HepG2 (cell line): Measurements from ENCODE around the gene EOMES. TPM values are rescaled to one million over a fixed set of nuclear protein-coding genes. Genes with fewer than 3 reads are reported as not detected.
A peak's percentile ranks its signal among the peaks of the same experiment; 100 is the strongest.

Experiments
- CAMTA2 ChIP-seq: sonication (generic); formaldehyde crosslinking; IDR thresholded peaks from 2 replicates; pipeline ENCODE4 v1.4.0; 2020; ENCODE audit warnings: mild to moderate bottlenecking, missing genetic modification reagents, borderline replicate concordance
- KLF12 ChIP-seq: sonication (generic); formaldehyde crosslinking; IDR thresholded peaks from 2 replicates; pipeline ENCODE4 v1.4.0; 2020; ENCODE audit warnings: missing genetic modification reagents, borderline replicate concordance
- LBX2 ChIP-seq: sonication (generic); formaldehyde crosslinking; IDR thresholded peaks from 2 replicates; pipeline ENCODE4 v1.5.0; 2020; ENCODE audit warnings: missing genetic modification reagents, mild to moderate bottlenecking, borderline replicate concordance
- NFRKB ChIP-seq: fragments of 450-650 bp; IDR thresholded peaks from 2 replicates; pipeline ENCODE4 v1.6.1; 2017
- NR1H2 ChIP-seq: sonication (generic); formaldehyde crosslinking; IDR thresholded peaks from 2 replicates; pipeline ENCODE4 v1.8.1; 2022; ENCODE audit warnings: low read depth, missing genetic modification reagents, borderline replicate concordance
- PAF1 ChIP-seq: IDR thresholded peaks from 2 replicates; pipeline ENCODE4 v1.6.1; 2016; ENCODE audit warnings: missing genetic modification reagents, missing compliant biosample characterization
- POLR2A ChIP-seq, 2 experiments: IDR thresholded peaks; 2 replicates each; pipeline ENCODE4 v1.6.1; 2011; ENCODE audit warnings: low read depth in 2 of 2, low read length in 2 of 2, mild to moderate bottlenecking in 1 of 2, moderate library complexity in 1 of 2; ENCODE audit not compliant: insufficient read depth in 1 of 2
- SMARCE1 ChIP-seq: fragments of 450-650 bp; IDR thresholded peaks from 2 replicates; pipeline ENCODE4 v1.6.1; 2017; ENCODE audit warnings: borderline replicate concordance
- TAF1 ChIP-seq: sonication (generic); formaldehyde crosslinking; IDR thresholded peaks from 2 replicates; pipeline ENCODE4 v1.4.0; 2020; ENCODE audit warnings: missing genetic modification reagents
- UBTF ChIP-seq: sonication (generic); formaldehyde crosslinking; IDR thresholded peaks from 2 replicates; pipeline ENCODE4 v1.4.0; 2020; ENCODE audit warnings: mild to moderate bottlenecking, missing genetic modification reagents
- ZFP37 ChIP-seq: sonication (generic); formaldehyde crosslinking; IDR thresholded peaks from 2 replicates; pipeline ENCODE4 v1.4.0; 2020; ENCODE audit warnings: missing genetic modification reagents, borderline replicate concordance
- ZHX1 ChIP-seq: sonication (generic); formaldehyde crosslinking; IDR thresholded peaks from 2 replicates; pipeline ENCODE4 v1.8.1; 2022; ENCODE audit warnings: low read depth, mild to moderate bottlenecking, missing genetic modification reagents
- ZNF280D ChIP-seq: sonication (generic); formaldehyde crosslinking; IDR thresholded peaks from 2 replicates; pipeline ENCODE4 v1.5.1; 2020; ENCODE audit warnings: mild to moderate bottlenecking, missing genetic modification reagents
- ZNF30 ChIP-seq: sonication (generic); formaldehyde crosslinking; IDR thresholded peaks from 2 replicates; pipeline ENCODE4 v1.5.0; 2020; ENCODE audit warnings: mild to moderate bottlenecking, missing genetic modification reagents
- ZNF335 ChIP-seq: sonication (generic); formaldehyde crosslinking; IDR thresholded peaks from 2 replicates; pipeline ENCODE4 v1.4.0; 2020; ENCODE audit warnings: missing genetic modification reagents
- ZNF350 ChIP-seq: sonication (generic); formaldehyde crosslinking; IDR thresholded peaks from 2 replicates; pipeline ENCODE4 v1.4.0; 2020; ENCODE audit warnings: mild to moderate bottlenecking, low read depth, missing genetic modification reagents, borderline replicate concordance
- ZNF362 ChIP-seq: sonication (generic); formaldehyde crosslinking; IDR thresholded peaks from 2 replicates; pipeline ENCODE4 v1.4.0; 2020; ENCODE audit warnings: missing genetic modification reagents, mild to moderate bottlenecking, borderline replicate concordance
- ZNF431 ChIP-seq: sonication (generic); formaldehyde crosslinking; IDR thresholded peaks from 2 replicates; pipeline ENCODE4 v1.9.0; 2022; ENCODE audit warnings: missing genetic modification reagents, low read depth, mild to moderate bottlenecking, borderline replicate concordance
- ZNF570 ChIP-seq: sonication (generic); formaldehyde crosslinking; IDR thresholded peaks from 2 replicates; pipeline ENCODE4 v1.4.0; 2020; ENCODE audit warnings: mild to moderate bottlenecking, missing genetic modification reagents, borderline replicate concordance
- ZNF841 ChIP-seq: sonication (generic); formaldehyde crosslinking; IDR thresholded peaks from 2 replicates; pipeline ENCODE4 v1.8.1; 2023; ENCODE audit warnings: missing genetic modification reagents, borderline replicate concordance
- polyA plus RNA-seq, 8 experiments: library from polyadenylated mRNA; depleted of rRNA in 3 of 8; stranded (reverse) in 7 of 8; unstranded in 1 of 8; fragments of >200 nt; fragmentation: Illumina TruSeq in 4 of 8; extraction: Trizol in 4 of 8; gene quantifications; 2 replicates each; pipeline versions ENCODE4 v1.2.1 to v1.2.3, GENCODE V29; 2011 to 2016; ENCODE audit warnings: low read depth in 4 of 8, missing spikeins in 1 of 8, mixed read lengths in 1 of 8; ENCODE audit not compliant: insufficient read depth in 1 of 8
- total RNA-seq, 5 experiments: library from RNA; depleted of rRNA; stranded (reverse); fragments of >200 nt; fragmentation: Illumina TruSeq; extraction: Trizol; gene quantifications; 2 replicates each; pipeline ENCODE4 v1.2.3, GENCODE V29; 2016; ENCODE audit warnings: low read depth in 1 of 5

The EOMES gene
- total and polyA plus RNA-seq, 2 of the 13 experiments (the other 11 are each of a cell fraction or from before 2014, with no cell fraction given): 0.11 to 0.12 TPM

GRCh38 chr3:27680517-27681246 lies 41.4 kb downstream of the EOMES start (continued):
- TF ChIP-seq ZNF280D (CRISPR knock-in tag) (no peak), ZNF431 (CRISPR knock-in tag) (no peak), ZNF841 (no peak), ZHX1 (CRISPR knock-in tag) (no peak), CAMTA2 (no peak), KLF12 (no peak), ZNF350 (CRISPR knock-in tag) (no peak), ZNF335 (no peak; the same call in 1 of the 2 replicates), TAF1 (CRISPR knock-in tag) (no peak), NFRKB (no peak), PAF1 (CRISPR knock-in tag) (no peak), ZNF570 (CRISPR knock-in tag) (no peak), ZFP37 (CRISPR knock-in tag) (no peak), SMARCE1 (no peak), LBX2 (no peak), NR1H2 (CRISPR knock-in tag) (no peak), ZNF30 (CRISPR knock-in tag) (no peak), POLR2A (IDR thresholded peaks at IDR 0.05; ENCODE audit: insufficient read depth in 1 of 2, low read depth in 2 of 2, low read length in 2 of 2) (0 out of 4 replicates have a peak, but pooled peaks of 1 of the 2 experiments have one; percentile 41), UBTF (CRISPR knock-in tag) (no peak), ZNF362 (CRISPR knock-in tag) (no peak)
